DOHH2 (cell line): Measurements from ENCODE around the gene TEX261.
A peak's percentile ranks its signal among the peaks of the same experiment; 100 is the strongest.

ENCODE experiments used
- H3F3A ChIP-seq: fragments of 200-600 bp; sonication (generic), shearing (Covaris generic); 2 replicates; pipeline ENCODE4 v1.6.0; 2016; ENCODE audit warnings: antibody characterized with exemption, mild to moderate bottlenecking; ENCODE audit not compliant: control insufficient read depth, insufficient read depth
- H3K27ac ChIP-seq: fragments of 200-600 bp; sonication (generic); 2 replicates; pipeline ENCODE4 v1.5.1; 2014; ENCODE audit warnings: low read depth, mild to moderate bottlenecking, low read length, moderate library complexity
- H3K27me3 ChIP-seq: fragments of 200-600 bp; sonication (generic); 2 replicates; pipeline ENCODE4 v1.6.1; 2014; ENCODE audit warnings: mild to moderate bottlenecking, low read length, mixed read lengths; ENCODE audit not compliant: control insufficient read depth
- H3K36me3 ChIP-seq: fragments of 200-600 bp; sonication (generic); 2 replicates; pipeline ENCODE4 v1.6.1; 2014; ENCODE audit warnings: mild to moderate bottlenecking, low read length, moderate library complexity, mixed read lengths; ENCODE audit not compliant: control insufficient read depth
- H3K4me1 ChIP-seq: fragments of 200-600 bp; sonication (generic); 2 replicates; pipeline ENCODE4 v1.6.1; 2014; ENCODE audit warnings: mild to moderate bottlenecking, low read length, mixed read lengths; ENCODE audit not compliant: control insufficient read depth
- H3K4me2 ChIP-seq: fragments of 200-600 bp; sonication (generic); 2 replicates; pipeline ENCODE4 v1.6.0; 2014; ENCODE audit warnings: mild to moderate bottlenecking, low read length, moderate library complexity
- H3K4me3 ChIP-seq: fragments of 200-600 bp; sonication (generic); 2 replicates; pipeline ENCODE4 v1.5.1; 2014; ENCODE audit warnings: mild to moderate bottlenecking, low read length, mixed read lengths
- H3K79me2 ChIP-seq: fragments of 200-600 bp; sonication (generic); 2 replicates; pipeline ENCODE4 v1.6.1; 2014; ENCODE audit warnings: mild to moderate bottlenecking, low read length, mixed read lengths; ENCODE audit not compliant: control insufficient read depth
- H3K9me2 ChIP-seq: fragments of 200-600 bp; sonication (generic); replicated peaks from 2 replicates; pipeline ENCODE4 v1.6.1; 2014; ENCODE audit warnings: mild to moderate bottlenecking, low read length, mixed read lengths; ENCODE audit not compliant: control insufficient read depth
- H3K9me3 ChIP-seq: fragments of 200-600 bp; sonication (generic); 2 replicates; pipeline ENCODE4 v1.6.1; 2014; ENCODE audit warnings: antibody characterized with exemption, low read length, mixed read lengths; ENCODE audit not compliant: control insufficient read depth, insufficient read depth
- H4K20me1 ChIP-seq: fragments of 200-600 bp; sonication (generic); 2 replicates; pipeline ENCODE4 v1.6.0; 2014; ENCODE audit warnings: low read depth, mild to moderate bottlenecking, antibody characterized with exemption, low read length, moderate library complexity; ENCODE audit not compliant: control insufficient read depth, insufficient read depth
- EZH2phosphoT487 ChIP-seq: fragments of 200-600 bp; sonication (generic); IDR thresholded peaks from 2 replicates; pipeline ENCODE4 v1.6.1; 2017; ENCODE audit warnings: borderline replicate concordance, mild to moderate bottlenecking, antibody characterized with exemption, low read length, moderate library complexity, mixed read lengths
- TF ChIP-seq, protein P1 (sequence below): fragments of 200-600 bp; sonication (generic); IDR thresholded peaks from one replicate; pipeline ENCODE4 v1.5.1; 2014; ENCODE audit warnings: antibody characterized with exemption, mild to moderate bottlenecking, low read depth, low read length; ENCODE audit not compliant: poor library complexity, severe bottlenecking

The TEX261 gene

DNA sequence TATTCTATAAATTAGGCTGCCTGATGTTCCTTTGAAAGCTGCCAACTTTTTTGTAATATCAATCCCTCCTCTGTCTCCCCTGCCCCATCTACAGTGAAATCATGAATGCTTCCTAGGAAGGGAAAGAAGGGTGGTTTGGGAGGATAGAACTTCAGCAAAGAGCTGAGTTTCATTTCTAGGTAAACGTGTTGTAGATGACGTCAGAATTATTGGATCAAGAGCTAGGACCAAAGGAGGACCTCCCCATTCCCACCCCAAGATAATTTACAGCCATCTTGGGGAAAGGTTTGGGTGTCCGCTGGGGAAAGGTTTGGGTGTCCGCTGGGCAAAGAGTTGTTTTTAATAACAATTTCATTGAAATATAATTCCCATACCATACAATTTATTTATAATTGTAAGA lies 27.5 kb downstream of the TEX261 start:
- H3F3A ChIP-seq, result no peaks in the 10 kb centered on the region
- no peak overlapping the region for H3K4me3 ChIP-seq
- H3K79me2 ChIP-seq, result no peaks in the 10 kb centered on the region
- 0 out of 2 replicates have a peak, but pooled peaks cover 4% of the 10 kb centered on the region for H3K27me3 ChIP-seq
- H3K4me2 ChIP-seq, result no peak overlapping the region
- no peaks in the 10 kb centered on the region for H3K36me3 ChIP-seq
- H3K9me3 ChIP-seq, result no peaks in the 10 kb centered on the region
- H3K27ac ChIP-seq, result no peak overlapping the region
- H3K9me2 ChIP-seq, result no peaks in the 10 kb centered on the region
- H3K4me1 ChIP-seq, result peaks cover 3% of the 10 kb centered on the region; the same call in 1 of the 2 replicates
- no peaks in the 10 kb centered on the region for H4K20me1 ChIP-seq
- TF ChIP-seq, protein P1, sequence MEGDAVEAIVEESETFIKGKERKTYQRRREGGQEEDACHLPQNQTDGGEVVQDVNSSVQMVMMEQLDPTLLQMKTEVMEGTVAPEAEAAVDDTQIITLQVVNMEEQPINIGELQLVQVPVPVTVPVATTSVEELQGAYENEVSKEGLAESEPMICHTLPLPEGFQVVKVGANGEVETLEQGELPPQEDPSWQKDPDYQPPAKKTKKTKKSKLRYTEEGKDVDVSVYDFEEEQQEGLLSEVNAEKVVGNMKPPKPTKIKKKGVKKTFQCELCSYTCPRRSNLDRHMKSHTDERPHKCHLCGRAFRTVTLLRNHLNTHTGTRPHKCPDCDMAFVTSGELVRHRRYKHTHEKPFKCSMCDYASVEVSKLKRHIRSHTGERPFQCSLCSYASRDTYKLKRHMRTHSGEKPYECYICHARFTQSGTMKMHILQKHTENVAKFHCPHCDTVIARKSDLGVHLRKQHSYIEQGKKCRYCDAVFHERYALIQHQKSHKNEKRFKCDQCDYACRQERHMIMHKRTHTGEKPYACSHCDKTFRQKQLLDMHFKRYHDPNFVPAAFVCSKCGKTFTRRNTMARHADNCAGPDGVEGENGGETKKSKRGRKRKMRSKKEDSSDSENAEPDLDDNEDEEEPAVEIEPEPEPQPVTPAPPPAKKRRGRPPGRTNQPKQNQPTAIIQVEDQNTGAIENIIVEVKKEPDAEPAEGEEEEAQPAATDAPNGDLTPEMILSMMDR, result no peak
- no peak for TF ChIP-seq EZH2phosphoT487

DNA sequence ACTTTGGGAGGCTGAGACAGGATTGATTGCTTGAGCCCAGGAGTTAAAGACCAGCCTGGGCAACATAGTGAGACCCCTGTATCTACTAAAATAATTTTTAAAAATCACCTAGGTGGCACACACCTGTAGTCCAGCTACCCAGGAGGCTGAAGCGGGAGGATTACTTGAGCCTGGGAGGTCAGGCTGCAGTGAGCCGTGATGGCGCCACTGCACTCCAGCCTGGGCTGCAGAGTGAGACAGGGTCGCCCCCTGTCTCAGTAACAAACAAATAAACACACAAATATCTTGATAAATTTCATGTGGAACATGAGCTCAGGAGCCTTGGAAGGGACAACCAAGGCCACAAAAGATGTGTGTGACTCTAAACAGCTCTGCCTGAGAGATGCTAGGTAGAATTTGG lies 28.0 kb downstream of the TEX261 start:
- H3K79me2 ChIP-seq, result no peaks in the 10 kb centered on the region
- no peaks in the 10 kb centered on the region for H3F3A ChIP-seq
- H3K4me1 ChIP-seq, result peaks cover 3% of the 10 kb centered on the region; the same call in 1 of the 2 replicates
- 0 out of 2 replicates have a peak, but pooled peaks cover 4% of the 10 kb centered on the region for H3K27me3 ChIP-seq
- no peaks in the 10 kb centered on the region for H3K9me3 ChIP-seq
- no peaks in the 10 kb centered on the region for H4K20me1 ChIP-seq
- no peak overlapping the region for H3K4me2 ChIP-seq
- H3K36me3 ChIP-seq, result no peaks in the 10 kb centered on the region
- no peaks in the 10 kb centered on the region for H3K9me2 ChIP-seq
- no peak overlapping the region for H3K4me3 ChIP-seq
- H3K27ac ChIP-seq, result no peak overlapping the region
- TF ChIP-seq, protein P1, result no peak
- TF ChIP-seq EZH2phosphoT487, result no peak

DNA sequence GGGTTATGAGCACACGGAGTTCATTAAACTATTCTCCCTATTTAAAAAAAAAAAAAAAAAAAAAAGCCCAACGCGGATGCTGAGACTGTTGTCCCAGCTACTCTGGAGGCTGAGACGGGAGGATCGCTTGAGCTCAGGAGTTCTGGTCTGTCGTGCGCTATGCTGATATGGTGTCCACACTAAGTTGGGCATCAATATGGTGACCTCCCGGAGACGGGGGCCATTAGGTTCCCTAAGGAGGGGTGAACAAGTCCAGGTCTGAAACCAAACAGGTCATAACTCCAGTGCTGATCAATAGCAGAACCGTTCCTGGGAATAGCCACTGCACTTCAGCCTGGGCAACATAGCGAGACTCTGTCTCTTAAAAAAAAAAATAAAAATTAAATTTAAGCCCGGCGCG lies 29.2 kb downstream of the TEX261 start:
- no peaks in the 10 kb centered on the region for H3K9me2 ChIP-seq
- no peaks in the 10 kb centered on the region for H3K79me2 ChIP-seq
- H3K4me3 ChIP-seq, result peak overlapping the region; percentile 64
- H4K20me1 ChIP-seq, result no peaks in the 10 kb centered on the region
- H3K9me3 ChIP-seq, result no peaks in the 10 kb centered on the region
- H3K27ac ChIP-seq, result no peak overlapping the region
- H3K27me3 ChIP-seq, result no peaks in the 10 kb centered on the region
- H3F3A ChIP-seq, result no peaks in the 10 kb centered on the region
- peak overlapping the region; percentile 72; the same call in 1 of the 2 replicates for H3K4me2 ChIP-seq
- no peak for TF ChIP-seq EZH2phosphoT487
- TF ChIP-seq, protein P1, result no peak
- H3K36me3 ChIP-seq, result no peaks in the 10 kb centered on the region
- H3K4me1 ChIP-seq, result peaks cover 3% of the 10 kb centered on the region; the same call in 1 of the 2 replicates
